UCSD-AML1 (cell line): ENCODE data around the gene RFTN2.
"Not testable (repeated sequence)": the region's sequence is repeated elsewhere in the genome, so short reads cannot be mapped to it uniquely, and the experiment has no call there.

ENCODE experiments used
- DNase-seq: peaks from one replicate; lab custom pipeline; 2025; ENCODE audit not compliant: unreplicated experiment; lab: John Stamatoyannopoulos, UW

Gene RFTN2

GRCh38 chr2:197674591-197674990 is 796 bp downstream of the RFTN2 start:
- no peak for DNase-seq

GRCh38 chr2:197674060-197674459 is 1.3 kb downstream of the RFTN2 start:
- no peak for DNase-seq

- DNase-seq, result no peak
These were observed 1.8 kb downstream of the RFTN2 start for GRCh38 chr2:197673606-197674005.

- DNase-seq, result no peak
These were observed 2.3 kb downstream of the RFTN2 start for GRCh38 chr2:197673106-197673505.

- no peak for DNase-seq
These were observed 3.0 kb downstream of the RFTN2 start for GRCh38 chr2:197672371-197672893.

- no peak for DNase-seq
These were observed 6.3 kb downstream of the RFTN2 start for GRCh38 chr2:197669077-197669476.

GRCh38 chr2:197668296-197668695 is 7.1 kb downstream of the RFTN2 start:
- DNase-seq, result no peak

GRCh38 chr2:197666277-197666676 is 9.1 kb downstream of the RFTN2 start:
- DNase-seq, result no peak

- DNase-seq, result no peak
These were observed 13.8 kb downstream of the RFTN2 start for GRCh38 chr2:197661626-197662025.

- DNase-seq, result no peak
These were observed 17.8 kb downstream of the RFTN2 start for GRCh38 chr2:197657562-197657961.

GRCh38 chr2:197647961-197648690 is 27.3 kb downstream of the RFTN2 start:
- no peak for DNase-seq

- no peak for DNase-seq
These were observed 33.7 kb downstream of the RFTN2 start for GRCh38 chr2:197641666-197642065.

- not testable (repeated sequence) for DNase-seq
These were observed 34.7 kb downstream of the RFTN2 start for GRCh38 chr2:197640571-197641122.

GRCh38 chr2:197633109-197633657 is 42.2 kb downstream of the RFTN2 start:
- no peak for DNase-seq

GRCh38 chr2:197628043-197628500 is 47.3 kb downstream of the RFTN2 start:
- DNase-seq, result no peak

- no peak for DNase-seq
These were observed 48.3 kb downstream of the RFTN2 start for GRCh38 chr2:197626965-197627625.

GRCh38 chr2:197620133-197620532 is 55.3 kb downstream of the RFTN2 start:
- no peak for DNase-seq

GRCh38 chr2:197615016-197615652 is 60.3 kb downstream of the RFTN2 start:
- DNase-seq, result no peak

GRCh38 chr2:197614532-197614931 is 60.9 kb downstream of the RFTN2 start:
- DNase-seq, result no peak

GRCh38 chr2:197613509-197613987 is 61.8 kb downstream of the RFTN2 start:
- DNase-seq, result no peak

GRCh38 chr2:197606180-197606579 is 69.2 kb downstream of the RFTN2 start:
- DNase-seq, result no peak
